Prostate gland (tissue), 2 donors: ENCODE measurements around the gene ANKRD33.

Source experiments
- CTCF ChIP-seq, 4 experiments: fragments of 200-600 bp in 2 of 4; fragments of 450-650 bp in 2 of 4; sonication (generic) in 2 of 4; IDR thresholded peaks; 1 replicate in 3 of 4; 2 replicates in 1 of 4; pipeline ENCODE4 v1.5.1; 2016 to 2019; ENCODE audit warnings: antibody characterized with exemption in 4 of 4, mild to moderate bottlenecking in 2 of 4, moderate library complexity in 2 of 4
- POLR2A ChIP-seq: fragments of 450-650 bp; IDR thresholded peaks from one replicate; pipeline ENCODE4 v1.6.1; 2016; ENCODE audit warnings: antibody characterized with exemption, mild to moderate bottlenecking

GRCh38 chr12:51917746-51918453 lies 30.0 kb downstream of the ANKRD33 start:
- TF ChIP-seq CTCF (IDR thresholded peaks at IDR 0.05) (no peak), POLR2A (no peak)
